K562 (cell line): Measurements from ENCODE around the gene ACAT1. TPM values are rescaled to one million over a fixed set of nuclear protein-coding genes. Genes with fewer than 3 reads are reported as not detected.

ENCODE experiments used
- CBX2 ChIP-seq: fragments of 200-600 bp; sonication (generic); IDR thresholded peaks from one replicate; pipeline ENCODE4 v1.6.1; 2012; ENCODE audit warnings: mild to moderate bottlenecking, low read length, inconsistent platforms; ENCODE audit not compliant: insufficient read depth, poor library complexity, severe bottlenecking
- CBX8 ChIP-seq: fragments of 200-600 bp; sonication (generic); IDR thresholded peaks from 2 replicates; pipeline ENCODE4 v1.6.1; 2012; ENCODE audit warnings: borderline replicate concordance, mixed run types, low read depth, mild to moderate bottlenecking, moderate library complexity, mixed read lengths, low read length, control low read depth, inconsistent platforms; ENCODE audit not compliant: poor library complexity, severe bottlenecking; ENCODE audit errors: extremely low read depth
- ESRRA ChIP-seq: fragments of 450-650 bp; IDR thresholded peaks from 2 replicates; pipeline ENCODE4 v1.6.1; 2014; ENCODE audit warnings: low read depth, mild to moderate bottlenecking, moderate library complexity, borderline replicate concordance
- GMEB1 ChIP-seq: fragments of 250-450 bp; sonication (Bioruptor Pico); IDR thresholded peaks from 2 replicates; pipeline ENCODE4 v1.4.0; 2020; ENCODE audit warnings: mild to moderate bottlenecking
- KDM1A ChIP-seq, 2 experiments: fragments of 450-650 bp; IDR thresholded peaks; 2 replicates each; pipeline ENCODE4 v1.6.1; 2016; ENCODE audit warnings: mild to moderate bottlenecking in 2 of 2
- NR2C2 ChIP-seq, 2 experiments: fragments of 200-800 bp in 1 of 2; sonication (Bioruptor generic) in 1 of 2; sonication (generic) in 1 of 2; formaldehyde crosslinking in 1 of 2; IDR thresholded peaks; 2 replicates each; pipeline versions ENCODE4 v1.6.1 to v1.8.0; 2016 to 2022; ENCODE audit warnings: mild to moderate bottlenecking in 1 of 2, missing compliant biosample characterization in 1 of 2, missing genetic modification characterization in 1 of 2, missing genetic modification reagents in 1 of 2
- PHF20 ChIP-seq: fragments of 450-650 bp; IDR thresholded peaks from 2 replicates; pipeline ENCODE4 v1.6.1; 2018; ENCODE audit not compliant: partially characterized antibody
- PHF21A ChIP-seq: fragments of 450-650 bp; IDR thresholded peaks from 2 replicates; pipeline ENCODE4 v1.6.1; 2017; ENCODE audit warnings: low read depth, borderline replicate concordance
- RAD21 ChIP-seq, 2 experiments: fragments of 250-450 bp in 1 of 2; fragments of 450-650 bp in 1 of 2; sonication (Bioruptor Pico) in 1 of 2; formaldehyde crosslinking in 1 of 2; IDR thresholded peaks in 1 of 2; conservative IDR thresholded peaks in 1 of 2; 2 replicates each; pipeline versions ENCODE4 v1.4.0 to v1.8.0; 2020 to 2022; ENCODE audit warnings: mild to moderate bottlenecking in 2 of 2, moderate library complexity in 1 of 2
- RBM14 ChIP-seq: fragments of 200-400 bp; formaldehyde crosslinking; IDR thresholded peaks from 2 replicates; pipeline ENCODE4 v1.6.1; 2018; ENCODE audit warnings: low read depth, mild to moderate bottlenecking, low read length, moderate library complexity, borderline replicate concordance; ENCODE audit not compliant: insufficient read depth
- SREBF1 ChIP-seq: fragments of 150-350 bp; IDR thresholded peaks from 2 replicates; pipeline ENCODE4 v1.6.1; 2014; ENCODE audit warnings: antibody characterized with exemption, low read depth, low read length, borderline replicate concordance
- U2AF1 ChIP-seq: fragments of 200-400 bp; formaldehyde crosslinking; optimal IDR thresholded peaks from 2 replicates; pipeline ENCODE3; 2017; ENCODE audit warnings: mild to moderate bottlenecking, low read depth, low read length, moderate library complexity
- ZEB2 ChIP-seq: fragments of 450-650 bp; IDR thresholded peaks from 2 replicates; pipeline ENCODE4 v1.6.1; 2016
- ZNF12 ChIP-seq: sonication (generic); formaldehyde crosslinking; IDR thresholded peaks from 2 replicates; pipeline ENCODE4 v1.4.0; 2020; ENCODE audit warnings: mild to moderate bottlenecking, missing genetic modification reagents
- ZNF311 ChIP-seq: fragments of 250-450 bp; sonication (Bioruptor Pico); IDR thresholded peaks from 2 replicates; pipeline ENCODE4 v1.4.0; 2020; ENCODE audit warnings: mild to moderate bottlenecking, moderate library complexity
- ZNF41 ChIP-seq: fragments of 250-450 bp; sonication (Bioruptor Pico); conservative IDR thresholded peaks from 2 replicates; pipeline ENCODE4 v1.4.0; 2020; ENCODE audit warnings: mild to moderate bottlenecking
- ZNF668 ChIP-seq: fragments of 250-450 bp; sonication (Bioruptor Pico); IDR thresholded peaks from 2 replicates; pipeline ENCODE4 v1.8.0; 2022; ENCODE audit warnings: mild to moderate bottlenecking, inconsistent platforms
- ZNF696 ChIP-seq: fragments of 250-450 bp; sonication (Bioruptor Pico); conservative IDR thresholded peaks from 2 replicates; pipeline ENCODE4 v1.4.0; 2020; ENCODE audit warnings: mild to moderate bottlenecking, moderate library complexity
- polyA plus RNA-seq, 8 experiments: library from polyadenylated mRNA; depleted of rRNA in 4 of 8; stranded (reverse) in 5 of 8; unstranded in 3 of 8; fragments of >200 nt; fragmentation: Nextera tagmentation in 2 of 8; fragmentation: Illumina TruSeq in 1 of 8; extraction: Ambion mirVana in 2 of 8; extraction: Trizol in 1 of 8; gene quantifications; 2 replicates each; pipeline versions ENCODE4 v1.2.1 to v1.2.3, GENCODE V29; 2011 to 2014; ENCODE audit warnings: inconsistent platforms in 1 of 8, missing spikeins in 1 of 8
- total RNA-seq, 7 experiments: library from RNA; depleted of rRNA in 6 of 7; stranded (reverse); fragments of >200 nt in 6 of 7; fragmentation: Illumina TruSeq in 2 of 7; extraction: Trizol in 2 of 7; gene quantifications; 2 replicates each; pipeline versions ENCODE4 v1.2.1 to v1.2.3, GENCODE V29; 2011 to 2021; ENCODE audit warnings: low replicate concordance in 1 of 7
- TF ChIP-seq, protein P1 (sequence below): fragments of 200-800 bp; sonication (Bioruptor generic); IDR thresholded peaks from 2 replicates; pipeline ENCODE4 v1.6.1; 2017; ENCODE audit warnings: missing genetic modification characterization, missing compliant biosample characterization
- TF ChIP-seq, protein P2 (sequence below), 2 experiments: fragments of 450-650 bp in 1 of 2; IDR thresholded peaks; 2 replicates each; pipeline ENCODE4 v1.6.1; 2011 to 2017; ENCODE audit warnings: low read depth in 2 of 2, antibody characterized with exemption in 1 of 2, borderline replicate concordance in 1 of 2, low read length in 1 of 2, mild to moderate bottlenecking in 1 of 2, mixed read lengths in 1 of 2; ENCODE audit not compliant: control insufficient read depth in 1 of 2

The ACAT1 gene
- total and polyA plus RNA-seq, 9 of the 15 experiments (the other 6 are each of a cell fraction or from before 2014, with no cell fraction given) = 65.1 to 204 (median 104) TPM

GRCh38 chr11:108121274-108122155 is at the start of gene ACAT1 (continued):
- no peak; the same call in 1 of the 2 replicates for TF ChIP-seq GMEB1 (CRISPR knock-in tag)
- TF ChIP-seq SREBF1 = no peak
- TF ChIP-seq, protein P1, sequence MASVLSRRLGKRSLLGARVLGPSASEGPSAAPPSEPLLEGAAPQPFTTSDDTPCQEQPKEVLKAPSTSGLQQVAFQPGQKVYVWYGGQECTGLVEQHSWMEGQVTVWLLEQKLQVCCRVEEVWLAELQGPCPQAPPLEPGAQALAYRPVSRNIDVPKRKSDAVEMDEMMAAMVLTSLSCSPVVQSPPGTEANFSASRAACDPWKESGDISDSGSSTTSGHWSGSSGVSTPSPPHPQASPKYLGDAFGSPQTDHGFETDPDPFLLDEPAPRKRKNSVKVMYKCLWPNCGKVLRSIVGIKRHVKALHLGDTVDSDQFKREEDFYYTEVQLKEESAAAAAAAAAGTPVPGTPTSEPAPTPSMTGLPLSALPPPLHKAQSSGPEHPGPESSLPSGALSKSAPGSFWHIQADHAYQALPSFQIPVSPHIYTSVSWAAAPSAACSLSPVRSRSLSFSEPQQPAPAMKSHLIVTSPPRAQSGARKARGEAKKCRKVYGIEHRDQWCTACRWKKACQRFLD (CRISPR knock-in tag) = no peak
- TF ChIP-seq ZNF696 (CRISPR knock-in tag) = no peak
- peak; percentile 67 for TF ChIP-seq U2AF1
- TF ChIP-seq, protein P2, sequence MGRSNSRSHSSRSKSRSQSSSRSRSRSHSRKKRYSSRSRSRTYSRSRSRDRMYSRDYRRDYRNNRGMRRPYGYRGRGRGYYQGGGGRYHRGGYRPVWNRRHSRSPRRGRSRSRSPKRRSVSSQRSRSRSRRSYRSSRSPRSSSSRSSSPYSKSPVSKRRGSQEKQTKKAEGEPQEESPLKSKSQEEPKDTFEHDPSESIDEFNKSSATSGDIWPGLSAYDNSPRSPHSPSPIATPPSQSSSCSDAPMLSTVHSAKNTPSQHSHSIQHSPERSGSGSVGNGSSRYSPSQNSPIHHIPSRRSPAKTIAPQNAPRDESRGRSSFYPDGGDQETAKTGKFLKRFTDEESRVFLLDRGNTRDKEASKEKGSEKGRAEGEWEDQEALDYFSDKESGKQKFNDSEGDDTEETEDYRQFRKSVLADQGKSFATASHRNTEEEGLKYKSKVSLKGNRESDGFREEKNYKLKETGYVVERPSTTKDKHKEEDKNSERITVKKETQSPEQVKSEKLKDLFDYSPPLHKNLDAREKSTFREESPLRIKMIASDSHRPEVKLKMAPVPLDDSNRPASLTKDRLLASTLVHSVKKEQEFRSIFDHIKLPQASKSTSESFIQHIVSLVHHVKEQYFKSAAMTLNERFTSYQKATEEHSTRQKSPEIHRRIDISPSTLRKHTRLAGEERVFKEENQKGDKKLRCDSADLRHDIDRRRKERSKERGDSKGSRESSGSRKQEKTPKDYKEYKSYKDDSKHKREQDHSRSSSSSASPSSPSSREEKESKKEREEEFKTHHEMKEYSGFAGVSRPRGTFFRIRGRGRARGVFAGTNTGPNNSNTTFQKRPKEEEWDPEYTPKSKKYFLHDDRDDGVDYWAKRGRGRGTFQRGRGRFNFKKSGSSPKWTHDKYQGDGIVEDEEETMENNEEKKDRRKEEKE (IDR thresholded peaks at IDR 0.05; ENCODE audit: borderline replicate concordance in 1 of 2, control insufficient read depth in 1 of 2, low read depth in 2 of 2, low read length in 1 of 2) = no peak
- TF ChIP-seq CBX2 = no peak
- no peak for TF ChIP-seq RBM14
- TF ChIP-seq RAD21 (CRISPR knock-in tag; conservative IDR thresholded peaks at IDR 0.05 in 1 of 2, IDR thresholded peaks at IDR 0.05 in 1 of 2) = no peak
- peak; percentile 72 for TF ChIP-seq PHF20
- TF ChIP-seq PHF21A = no peak
- TF ChIP-seq NR2C2 (CRISPR knock-in tag; IDR thresholded peaks at IDR 0.05) = peak; percentile 48; the same call in 1 of the 2 replicates
- TF ChIP-seq NR2C2 (tag; IDR thresholded peaks at IDR 0.05) = peak; percentile 79
- no peak for TF ChIP-seq ZNF311
- TF ChIP-seq ZNF12 (CRISPR knock-in tag) = peak; percentile 38; the same call in 1 of the 2 replicates
- no peak for TF ChIP-seq ZNF668 (CRISPR knock-in tag)
- no peak for TF ChIP-seq KDM1A (IDR thresholded peaks at IDR 0.05)
- TF ChIP-seq CBX8 = no peak
- no peak for TF ChIP-seq ZEB2
- no peak for TF ChIP-seq ZNF41 (CRISPR knock-in tag)
- peak; percentile 91 for TF ChIP-seq ESRRA
